Right lobe of liver (tissue), 6 donors: ENCODE results near the gene TOGARAM2. TPM values are rescaled to one million over a fixed set of nuclear protein-coding genes. Genes with fewer than 3 reads are reported as not detected.

Experiments
- ATAC-seq, 4 donors: fragments of 200-7000 bp; cut with Tn5 transposase; one replicate each; pipeline ENCODE4 v1.9.1; 2020; ENCODE audit warnings: mild to moderate bottlenecking in 4 of 4, moderate library complexity in 4 of 4
- DNase-seq, 3 donors: peaks; one replicate each; pipeline ENCODE4 v3.0.0-alpha.2; 2020
- H3K27ac ChIP-seq, 3 donors: fragments of 200-600 bp; one replicate each; pipeline ENCODE4 v1.8.0; 2022
- H3K27me3 ChIP-seq, 2 donors: fragments of 200-600 bp; one replicate each; pipeline ENCODE4 v1.8.0; 2022
- H3K36me3 ChIP-seq, 4 donors: fragments of 200-600 bp; sonication (generic) in 1 of 4; one replicate each; pipeline versions ENCODE4 v1.5.1 to v1.8.0; 2017 to 2022; ENCODE audit warnings: control low read depth in 1 of 4
- H3K4me1 ChIP-seq, 4 donors: fragments of 200-600 bp; sonication (generic) in 1 of 4; one replicate each; pipeline versions ENCODE4 v1.5.1 to v1.8.0; 2017 to 2022; ENCODE audit warnings: control low read depth in 1 of 4
- H3K4me3 ChIP-seq, 3 donors: fragments of 200-600 bp; one replicate each; pipeline ENCODE4 v1.8.0; 2022
- H3K9me3 ChIP-seq, 4 donors: fragments of 200-600 bp; sonication (generic) in 1 of 4; one replicate each; pipeline versions ENCODE4 v1.5.1 to v1.8.0; 2017 to 2022; ENCODE audit warnings: control low read depth in 1 of 4
- POLR2A ChIP-seq: fragments of 450-650 bp; IDR thresholded peaks from one replicate; pipeline ENCODE4 v1.6.1; 2017; ENCODE audit warnings: antibody characterized with exemption, mild to moderate bottlenecking
- WGBS: methylation state at CpG from one replicate; pipeline ENCODE4 v1.1.6; 2018; ENCODE audit warnings: low coverage, low lambda C conversion rate; ENCODE audit not compliant: insufficient coverage; ENCODE audit errors: missing lambda C conversion rate; 5-methylcytosine and 5-hydroxymethylcytosine counted together
- intact Hi-C, 2 donors: fragments of 100-400 bp; cut with DNase I; formaldehyde crosslinking; loops; one replicate each; pipeline versions ENCODE4 v1.11.2 to v1.14.1; 2022
- long read RNA-seq: library from polyadenylated mRNA; unstranded; transcript quantifications from one replicate; pipeline ENCODE4 v2.0.0, GENCODE V29; 2019
- total RNA-seq, 6 experiments: library from RNA; depleted of rRNA in 2 of 6; stranded (reverse); fragments of >200 nt in 2 of 6; fragmentation: NEBNext Ultra II Directional in 3 of 6; extraction: Animal tissue kit (Norgen Biotek cat#: 25700) in 3 of 6; gene quantifications; one replicate each; pipeline versions ENCODE4 v1.1.0 to v1.2.4, GENCODE V29; 2016 to 2023
- TF ChIP-seq, protein P1 (sequence below), 4 donors: fragments of 200-600 bp in 3 of 4; fragments of 450-650 bp in 1 of 4; IDR thresholded peaks; one replicate each; pipeline versions ENCODE4 v1.5.1 to v1.8.0; 2016 to 2022; ENCODE audit warnings: antibody characterized with exemption in 4 of 4, mild to moderate bottlenecking in 2 of 4
- donor health status: DM: no; HTN: yes; CAD: no.
- donor health status: DM: no; HTN: no; CAD: no.
- donor health status: DM: no; HTN: no; CAD: no.
- donor health status: DM: no; HTN: yes; CAD: no.
- donor health status: DM: no; HTN: yes; CAD: no.

TOGARAM2 gene
- under 1 TPM in 5 of 6 experiments, not detected in 1; 0.06 to 0.37 (median 0.14) TPM for total RNA-seq
- long read RNA-seq = 0 reads

DNA sequence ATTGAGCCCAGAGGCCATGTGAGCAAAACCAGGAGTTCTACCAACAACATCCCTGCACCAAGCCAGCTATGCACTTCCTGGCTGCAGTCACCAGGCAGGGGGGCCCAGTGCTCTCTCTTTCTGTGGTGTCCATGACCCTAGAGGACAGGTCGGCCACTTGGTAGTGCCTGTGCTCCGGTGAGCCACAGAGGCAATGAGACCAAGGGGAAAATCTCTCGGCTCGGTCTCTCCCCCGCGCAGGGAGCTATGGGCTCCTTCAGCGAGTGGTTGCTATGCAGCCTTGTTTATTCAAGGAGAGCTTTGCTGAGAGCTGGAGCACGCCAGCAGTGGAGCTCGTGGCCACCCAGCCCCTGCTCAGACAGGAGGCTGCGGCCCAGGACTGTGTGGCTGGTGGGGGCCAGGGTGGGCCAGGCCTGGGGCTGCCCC lies at the start of gene TOGARAM2:
Gene TOGARAM2 (plus strand): TSS at position 283 of the 426 bp plus-strand sequence. CDS start 13,537 bp downstream, outside the sequence.
- no peak within 1 kb of the TSS for H3K4me3 ChIP-seq
- ATAC-seq = peak in 2 of 4 donors; percentile 7 to 17
- no peak within 1 kb of the TSS for H3K27ac ChIP-seq
- WGBS = no CpG with 5 or more reads among the region's 10 CpGs
- H3K36me3 ChIP-seq = no peaks in the 10 kb centered on the region
- TF ChIP-seq, protein P1, sequence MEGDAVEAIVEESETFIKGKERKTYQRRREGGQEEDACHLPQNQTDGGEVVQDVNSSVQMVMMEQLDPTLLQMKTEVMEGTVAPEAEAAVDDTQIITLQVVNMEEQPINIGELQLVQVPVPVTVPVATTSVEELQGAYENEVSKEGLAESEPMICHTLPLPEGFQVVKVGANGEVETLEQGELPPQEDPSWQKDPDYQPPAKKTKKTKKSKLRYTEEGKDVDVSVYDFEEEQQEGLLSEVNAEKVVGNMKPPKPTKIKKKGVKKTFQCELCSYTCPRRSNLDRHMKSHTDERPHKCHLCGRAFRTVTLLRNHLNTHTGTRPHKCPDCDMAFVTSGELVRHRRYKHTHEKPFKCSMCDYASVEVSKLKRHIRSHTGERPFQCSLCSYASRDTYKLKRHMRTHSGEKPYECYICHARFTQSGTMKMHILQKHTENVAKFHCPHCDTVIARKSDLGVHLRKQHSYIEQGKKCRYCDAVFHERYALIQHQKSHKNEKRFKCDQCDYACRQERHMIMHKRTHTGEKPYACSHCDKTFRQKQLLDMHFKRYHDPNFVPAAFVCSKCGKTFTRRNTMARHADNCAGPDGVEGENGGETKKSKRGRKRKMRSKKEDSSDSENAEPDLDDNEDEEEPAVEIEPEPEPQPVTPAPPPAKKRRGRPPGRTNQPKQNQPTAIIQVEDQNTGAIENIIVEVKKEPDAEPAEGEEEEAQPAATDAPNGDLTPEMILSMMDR (IDR thresholded peaks at IDR 0.05) = no peak
- no peak for TF ChIP-seq POLR2A
- intact Hi-C loops = no loop called here
- H3K4me1 ChIP-seq = no peaks in the 10 kb centered on the region
- H3K27me3 ChIP-seq = no peaks in the 10 kb centered on the region
- DNase-seq = no peak
- no peaks in the 10 kb centered on the region for H3K9me3 ChIP-seq

DNA sequence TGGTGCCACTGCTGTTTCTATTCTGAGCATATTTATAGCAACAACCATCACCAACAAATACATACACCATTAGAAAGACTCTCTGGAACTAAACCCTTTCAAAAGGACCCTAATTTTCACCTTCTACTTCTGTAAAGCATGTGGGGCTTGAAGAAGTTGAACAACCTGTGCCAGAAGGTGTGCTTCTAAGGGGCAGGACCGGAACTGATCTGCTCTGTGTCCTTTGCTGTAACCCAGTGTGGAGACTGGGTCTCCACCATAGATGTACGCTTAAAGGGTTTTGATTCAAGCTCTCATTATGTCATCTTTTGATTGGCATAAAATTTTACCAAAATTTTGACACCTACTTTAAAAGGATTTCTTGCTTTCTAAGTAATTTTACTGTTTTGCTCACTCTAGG lies 46.3 kb upstream of the TOGARAM2 start:
- intact Hi-C loops = no loop called here
- Histone ChIP-seq H3K27ac (no peak overlapping the region), H3K9me3 (no peaks in the 10 kb centered on the region), H3K27me3 (no peaks in the 10 kb centered on the region), H3K4me3 (no peak overlapping the region), H3K36me3 (peaks cover 0 to 68% (median 19%) of the 10 kb centered on the region in 4 donors), H3K4me1 (no peaks in the 10 kb centered on the region)
- DNase-seq (no peak), ATAC-seq (no peak)
- no peak for TF ChIP-seq POLR2A
- TF ChIP-seq, protein P1 (IDR thresholded peaks at IDR 0.05) = no peak
- 100% methylated on average over 1 of the region's 2 CpGs for WGBS

DNA sequence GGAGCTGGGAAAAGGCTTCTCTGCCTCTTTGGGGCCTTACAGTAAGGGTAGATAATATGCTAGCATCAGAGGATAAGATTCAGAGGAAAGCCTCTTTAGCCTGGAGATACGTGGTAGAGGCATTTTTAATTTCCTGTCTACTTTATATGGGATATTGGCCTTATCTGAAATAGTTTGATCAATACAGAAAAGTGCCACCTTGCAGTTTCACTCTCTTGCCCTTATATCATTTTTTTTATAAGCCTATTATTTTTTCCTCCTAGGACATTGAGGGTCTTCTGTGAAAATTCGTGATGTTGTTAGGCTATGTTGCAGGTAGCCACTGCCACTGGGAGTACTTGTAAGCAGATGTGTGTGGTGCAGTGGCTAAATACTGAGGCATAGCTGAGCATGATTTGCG lies 40.1 kb upstream of the TOGARAM2 start:
- Histone ChIP-seq H3K4me3 (no peak overlapping the region), H3K36me3 (peaks cover 0 to 55% (median 23%) of the 10 kb centered on the region in 4 donors), H3K9me3 (no peaks in the 10 kb centered on the region), H3K4me1 (no peaks in the 10 kb centered on the region), H3K27ac (no peak overlapping the region), H3K27me3 (no peaks in the 10 kb centered on the region)
- intact Hi-C loops = no loop called here
- ATAC-seq (no peak), DNase-seq (no peak)
- TF ChIP-seq, protein P1 (IDR thresholded peaks at IDR 0.05) = no peak
- no peak for TF ChIP-seq POLR2A
- WGBS = 85% methylated on average over 3 of the region's 3 CpGs

DNA sequence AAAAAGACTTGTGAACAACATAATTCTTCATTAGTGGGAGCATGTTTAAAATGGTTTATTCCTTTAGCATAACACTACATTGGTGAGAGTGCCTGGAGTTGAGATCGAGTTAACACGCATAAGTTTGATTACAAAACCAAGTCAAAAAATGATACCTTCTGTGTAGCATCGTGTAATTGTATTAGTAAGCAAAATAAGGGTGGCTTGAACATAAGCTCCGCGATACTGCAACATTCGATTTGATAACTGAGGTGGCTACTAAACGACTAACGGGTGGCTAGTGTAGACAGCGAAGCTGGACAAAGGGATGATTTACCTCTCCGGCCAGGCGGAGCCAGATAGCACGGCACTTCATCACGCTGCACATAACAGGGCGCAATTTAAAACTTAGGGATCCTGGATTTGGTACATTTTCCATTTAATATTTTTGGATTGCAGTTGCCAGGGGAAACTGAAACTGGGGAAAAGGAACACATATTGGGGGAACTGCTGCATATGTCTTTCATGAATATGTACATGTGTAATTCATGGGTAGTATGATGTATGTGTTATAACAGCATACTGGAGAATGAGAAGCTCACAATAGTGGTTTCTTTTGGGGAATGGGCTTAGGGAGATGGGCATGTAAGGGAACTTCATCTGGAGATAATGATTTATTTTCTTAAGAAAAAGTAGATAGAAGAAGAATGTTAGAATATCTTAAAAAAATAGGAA lies 36.4 kb upstream of the TOGARAM2 start:
- Histone ChIP-seq H3K27ac (no peak overlapping the region), H3K36me3 (peaks cover 0 to 62% (median 24%) of the 10 kb centered on the region in 4 donors), H3K4me3 (no peak overlapping the region), H3K4me1 (no peaks in the 10 kb centered on the region), H3K9me3 (no peaks in the 10 kb centered on the region), H3K27me3 (no peaks in the 10 kb centered on the region)
- intact Hi-C loops = no loop called here
- DNase-seq = no peak
- ATAC-seq = no peak
- TF ChIP-seq, protein P1 (IDR thresholded peaks at IDR 0.05) = no peak
- TF ChIP-seq POLR2A = no peak
- 91% methylated on average over 14 of the region's 14 CpGs for WGBS
